AG09319 (cell line): ENCODE data around the gene TAF1C.
"Not testable (repeated sequence)": the region's sequence is repeated elsewhere in the genome, so short reads cannot be mapped to it uniquely, and the experiment has no call there.

ENCODE experiments used
- DNase-seq: peaks from one replicate; pipeline ENCODE4 v3.0.0-alpha.2; 2010; ENCODE audit warnings: low read depth; ENCODE audit errors: extremely low read depth
- CTCF ChIP-seq: IDR thresholded peaks from 2 replicates; pipeline ENCODE4 v1.5.1; 2011; ENCODE audit warnings: low read depth, mild to moderate bottlenecking, inconsistent platforms, low read length, moderate library complexity

TAF1C gene

GRCh38 chr16:84220851-84221250 lies 34.0 kb upstream of the TAF1C start:
- no peak for TF ChIP-seq CTCF
- DNase-seq: no peak

- no peak for TF ChIP-seq CTCF
- no peak for DNase-seq
Observed at GRCh38 chr16:84218956-84219355, 32.1 kb upstream of the TAF1C start.

GRCh38 chr16:84218176-84218823 lies 31.4 kb upstream of the TAF1C start:
- TF ChIP-seq CTCF: no peak
- no peak for DNase-seq

DNA sequence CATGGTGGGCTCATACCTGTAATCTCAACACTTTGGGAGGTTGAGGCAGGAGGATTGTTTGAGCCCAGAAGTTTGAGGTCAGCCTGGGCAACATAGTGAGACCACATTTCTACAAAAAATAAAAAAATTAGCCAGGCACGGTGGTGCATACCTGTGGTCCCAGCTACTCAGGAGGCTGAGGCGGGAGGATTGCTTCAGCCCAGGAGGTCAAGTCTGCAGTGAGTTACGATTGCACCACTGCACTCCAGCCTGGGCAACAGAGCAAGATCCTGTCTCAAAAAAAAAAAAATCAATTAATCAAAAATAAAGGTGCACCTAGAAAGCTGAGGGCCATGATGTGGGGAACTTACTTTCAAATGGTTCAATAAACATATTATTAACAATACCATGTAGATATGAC lies 29.3 kb upstream of the TAF1C start:
- not testable (repeated sequence) for DNase-seq

- no peak for DNase-seq
- TF ChIP-seq CTCF: no peak
Observed at GRCh38 chr16:84215531-84215930, 28.7 kb upstream of the TAF1C start.

- no peak for TF ChIP-seq CTCF
- DNase-seq: no peak
Observed at GRCh38 chr16:84214451-84215066, 27.7 kb upstream of the TAF1C start.

- TF ChIP-seq CTCF: no peak
- no peak for DNase-seq
Observed at GRCh38 chr16:84212631-84213030, 25.8 kb upstream of the TAF1C start.

GRCh38 chr16:84212154-84212553 lies 25.3 kb upstream of the TAF1C start:
- TF ChIP-seq CTCF: no peak
- no peak for DNase-seq
